Vagina (tissue), 2 donors: Measurements from ENCODE around the gene CPNE9.

ENCODE experiments used
- POLR2A ChIP-seq, 2 donors: fragments of 450-650 bp; IDR thresholded peaks; one replicate each; pipeline ENCODE4 v1.6.1; 2017; ENCODE audit warnings: antibody characterized with exemption in 2 of 2, mild to moderate bottlenecking in 2 of 2, moderate library complexity in 2 of 2
- POLR2AphosphoS5 ChIP-seq, 2 donors: sonication (generic); formaldehyde crosslinking; IDR thresholded peaks; one replicate each; pipeline ENCODE4 v1.9.0; 2017; ENCODE audit warnings: antibody characterized with exemption in 2 of 2, mild to moderate bottlenecking in 2 of 2, low read depth in 1 of 2; ENCODE audit not compliant: insufficient read depth in 1 of 2
- TF ChIP-seq, protein P1 (sequence below), 3 experiments: fragments of 450-650 bp in 2 of 3; fragments of 200-600 bp in 1 of 3; sonication (generic) in 1 of 3; IDR thresholded peaks; one replicate each; pipeline ENCODE4 v1.5.1; 2017 to 2019; ENCODE audit warnings: antibody characterized with exemption in 3 of 3, mild to moderate bottlenecking in 2 of 3, moderate library complexity in 2 of 3

DNA sequence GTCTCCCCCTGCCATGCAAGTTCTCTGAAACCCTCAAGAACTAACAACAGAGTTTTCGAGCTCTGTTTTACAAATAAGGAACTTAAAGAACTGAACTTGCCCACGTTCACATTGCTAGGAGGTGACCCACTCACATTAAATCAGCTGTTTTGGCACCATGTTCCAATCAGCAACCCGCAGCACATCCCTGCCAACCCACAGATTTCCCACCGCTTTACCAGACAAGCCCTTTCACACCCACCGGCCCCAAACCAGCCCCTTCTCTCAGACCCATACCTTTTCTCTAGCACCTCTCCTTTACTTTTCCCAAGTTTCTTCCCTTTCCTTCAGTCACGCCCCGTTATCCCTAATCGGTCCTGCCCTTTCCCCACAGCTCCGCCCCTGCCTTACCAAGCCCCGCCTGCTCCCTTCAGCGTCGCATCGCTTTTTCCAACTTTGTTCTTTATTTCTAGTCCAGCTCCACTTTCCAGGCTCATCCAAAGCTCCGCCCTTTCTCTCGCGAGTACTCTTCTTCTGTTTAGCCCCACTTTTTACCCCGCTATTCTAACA lies 27.1 kb downstream of the CPNE9 start:
- TF ChIP-seq, protein P1, sequence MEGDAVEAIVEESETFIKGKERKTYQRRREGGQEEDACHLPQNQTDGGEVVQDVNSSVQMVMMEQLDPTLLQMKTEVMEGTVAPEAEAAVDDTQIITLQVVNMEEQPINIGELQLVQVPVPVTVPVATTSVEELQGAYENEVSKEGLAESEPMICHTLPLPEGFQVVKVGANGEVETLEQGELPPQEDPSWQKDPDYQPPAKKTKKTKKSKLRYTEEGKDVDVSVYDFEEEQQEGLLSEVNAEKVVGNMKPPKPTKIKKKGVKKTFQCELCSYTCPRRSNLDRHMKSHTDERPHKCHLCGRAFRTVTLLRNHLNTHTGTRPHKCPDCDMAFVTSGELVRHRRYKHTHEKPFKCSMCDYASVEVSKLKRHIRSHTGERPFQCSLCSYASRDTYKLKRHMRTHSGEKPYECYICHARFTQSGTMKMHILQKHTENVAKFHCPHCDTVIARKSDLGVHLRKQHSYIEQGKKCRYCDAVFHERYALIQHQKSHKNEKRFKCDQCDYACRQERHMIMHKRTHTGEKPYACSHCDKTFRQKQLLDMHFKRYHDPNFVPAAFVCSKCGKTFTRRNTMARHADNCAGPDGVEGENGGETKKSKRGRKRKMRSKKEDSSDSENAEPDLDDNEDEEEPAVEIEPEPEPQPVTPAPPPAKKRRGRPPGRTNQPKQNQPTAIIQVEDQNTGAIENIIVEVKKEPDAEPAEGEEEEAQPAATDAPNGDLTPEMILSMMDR (IDR thresholded peaks at IDR 0.05), result no peak
- TF ChIP-seq POLR2AphosphoS5 (IDR thresholded peaks at IDR 0.05; ENCODE audit: insufficient read depth in 1 of 2, low read depth in 1 of 2), result no peak
- TF ChIP-seq POLR2A (IDR thresholded peaks at IDR 0.05), result no peak
